ENCODE data around the gene ELFN2. TPM values are rescaled to one million over a fixed set of nuclear protein-coding genes. Genes with fewer than 3 reads are reported as not detected.

The ELFN2 gene
- total RNA-seq, 1 donor from 2014 or later, result 0.26 TPM

DNA sequence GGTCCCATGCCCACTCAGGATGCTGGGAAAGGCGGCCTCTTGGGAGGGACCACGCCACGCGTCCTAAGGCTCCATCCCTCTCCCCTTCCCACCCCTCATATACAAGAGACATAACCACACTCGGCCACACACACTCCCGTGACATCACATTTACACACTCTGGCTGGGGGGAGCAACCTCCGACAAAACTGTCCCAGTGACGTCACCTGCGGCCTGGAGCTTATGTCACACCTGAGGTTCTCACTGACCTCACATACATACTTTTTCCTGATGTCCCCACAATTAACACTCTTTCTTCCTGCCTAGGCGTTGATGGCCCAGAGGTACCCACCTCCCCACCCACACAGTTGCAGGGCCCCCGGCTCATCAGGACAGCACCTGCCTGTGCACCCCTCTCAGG, 1.9 kb downstream of the ELFN2 start:
- H3K27me3 ChIP-seq (ENCODE audit: control insufficient read depth, insufficient read depth, low read length), result peaks cover 3% of the 10 kb centered on the region
- no peak overlapping the region for H3K4me3 ChIP-seq (ENCODE audit: low read depth, low read length)

GRCh38 chr22:37423283-37423682, 4.0 kb downstream of the ELFN2 start:
- no peak for DNase-seq (ENCODE audit: low read depth)
- TF ChIP-seq, protein P1, sequence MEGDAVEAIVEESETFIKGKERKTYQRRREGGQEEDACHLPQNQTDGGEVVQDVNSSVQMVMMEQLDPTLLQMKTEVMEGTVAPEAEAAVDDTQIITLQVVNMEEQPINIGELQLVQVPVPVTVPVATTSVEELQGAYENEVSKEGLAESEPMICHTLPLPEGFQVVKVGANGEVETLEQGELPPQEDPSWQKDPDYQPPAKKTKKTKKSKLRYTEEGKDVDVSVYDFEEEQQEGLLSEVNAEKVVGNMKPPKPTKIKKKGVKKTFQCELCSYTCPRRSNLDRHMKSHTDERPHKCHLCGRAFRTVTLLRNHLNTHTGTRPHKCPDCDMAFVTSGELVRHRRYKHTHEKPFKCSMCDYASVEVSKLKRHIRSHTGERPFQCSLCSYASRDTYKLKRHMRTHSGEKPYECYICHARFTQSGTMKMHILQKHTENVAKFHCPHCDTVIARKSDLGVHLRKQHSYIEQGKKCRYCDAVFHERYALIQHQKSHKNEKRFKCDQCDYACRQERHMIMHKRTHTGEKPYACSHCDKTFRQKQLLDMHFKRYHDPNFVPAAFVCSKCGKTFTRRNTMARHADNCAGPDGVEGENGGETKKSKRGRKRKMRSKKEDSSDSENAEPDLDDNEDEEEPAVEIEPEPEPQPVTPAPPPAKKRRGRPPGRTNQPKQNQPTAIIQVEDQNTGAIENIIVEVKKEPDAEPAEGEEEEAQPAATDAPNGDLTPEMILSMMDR (IDR thresholded peaks at IDR 0.05; ENCODE audit: insufficient read depth, low read length, severe bottlenecking), result no peak
- Histone ChIP-seq H3K4me3 (ENCODE audit: low read depth, low read length) (no peak overlapping the region), H3K27me3 (ENCODE audit: control insufficient read depth, insufficient read depth, low read length) (no peaks in the 10 kb centered on the region), H3K36me3 (ENCODE audit: control insufficient read depth, insufficient read depth, low read length) (no peaks in the 10 kb centered on the region)
- FAIRE-seq, result no peak

More for the DNA sequence above, 1.9 kb downstream of the ELFN2 start:
- FAIRE-seq (peak; percentile 73), DNase-seq (ENCODE audit: low read depth) (no peak)
- TF ChIP-seq, protein P1 (IDR thresholded peaks at IDR 0.05; ENCODE audit: insufficient read depth, low read length, severe bottlenecking), result no peak
- no peaks in the 10 kb centered on the region for H3K36me3 ChIP-seq (ENCODE audit: control insufficient read depth, insufficient read depth, low read length)

GRCh38 chr22:37421468-37421877, 5.8 kb downstream of the ELFN2 start:
- TF ChIP-seq, protein P1 (IDR thresholded peaks at IDR 0.05; ENCODE audit: insufficient read depth, low read length, severe bottlenecking), result no peak
- DNase-seq (ENCODE audit: low read depth), result no peak
- H3K4me3 ChIP-seq (ENCODE audit: low read depth, low read length), result no peak overlapping the region
- no peaks in the 10 kb centered on the region for H3K36me3 ChIP-seq (ENCODE audit: control insufficient read depth, insufficient read depth, low read length)
- H3K27me3 ChIP-seq (ENCODE audit: control insufficient read depth, insufficient read depth, low read length), result no peaks in the 10 kb centered on the region
- no peak for FAIRE-seq

GRCh38 chr22:37420686-37421467, 6.4 kb downstream of the ELFN2 start:
- Histone ChIP-seq H3K36me3 (ENCODE audit: control insufficient read depth, insufficient read depth, low read length) (no peaks in the 10 kb centered on the region), H3K27me3 (ENCODE audit: control insufficient read depth, insufficient read depth, low read length) (no peaks in the 10 kb centered on the region), H3K4me3 (ENCODE audit: low read depth, low read length) (peak overlapping the region; percentile 35)
- TF ChIP-seq, protein P1 (IDR thresholded peaks at IDR 0.05; ENCODE audit: insufficient read depth, low read length, severe bottlenecking), result no peak
- peak; percentile 40 for FAIRE-seq
- peak; percentile 54 for DNase-seq (ENCODE audit: low read depth)

- H3K27me3 ChIP-seq (ENCODE audit: control insufficient read depth, insufficient read depth, low read length), result no peaks in the 10 kb centered on the region
- TF ChIP-seq, protein P1 (IDR thresholded peaks at IDR 0.05; ENCODE audit: insufficient read depth, low read length, severe bottlenecking), result no peak
- no peaks in the 10 kb centered on the region for H3K36me3 ChIP-seq (ENCODE audit: control insufficient read depth, insufficient read depth, low read length)
- no peak for FAIRE-seq
- peak; percentile 32 for DNase-seq (ENCODE audit: low read depth)
- H3K4me3 ChIP-seq (ENCODE audit: low read depth, low read length), result peak overlapping the region; percentile 35
Measured at GRCh38 chr22:37419969-37420685, 7.2 kb downstream of the ELFN2 start.

Measured in bronchial epithelial cell (primary cell).